Stimulated activated CD4-positive, alpha-beta T cell treated with anti-CD3 and anti-CD28 coated beads, Interleukin-2, amount 100 ng/mL, for 48 hours (primary cell): ENCODE measurements around the gene SYPL1.

Experiments used
- DNase-seq, 2 donors: peaks; one replicate each; pipeline ENCODE4 v3.0.0-alpha.2; 2020

SYPL1 gene

DNA sequence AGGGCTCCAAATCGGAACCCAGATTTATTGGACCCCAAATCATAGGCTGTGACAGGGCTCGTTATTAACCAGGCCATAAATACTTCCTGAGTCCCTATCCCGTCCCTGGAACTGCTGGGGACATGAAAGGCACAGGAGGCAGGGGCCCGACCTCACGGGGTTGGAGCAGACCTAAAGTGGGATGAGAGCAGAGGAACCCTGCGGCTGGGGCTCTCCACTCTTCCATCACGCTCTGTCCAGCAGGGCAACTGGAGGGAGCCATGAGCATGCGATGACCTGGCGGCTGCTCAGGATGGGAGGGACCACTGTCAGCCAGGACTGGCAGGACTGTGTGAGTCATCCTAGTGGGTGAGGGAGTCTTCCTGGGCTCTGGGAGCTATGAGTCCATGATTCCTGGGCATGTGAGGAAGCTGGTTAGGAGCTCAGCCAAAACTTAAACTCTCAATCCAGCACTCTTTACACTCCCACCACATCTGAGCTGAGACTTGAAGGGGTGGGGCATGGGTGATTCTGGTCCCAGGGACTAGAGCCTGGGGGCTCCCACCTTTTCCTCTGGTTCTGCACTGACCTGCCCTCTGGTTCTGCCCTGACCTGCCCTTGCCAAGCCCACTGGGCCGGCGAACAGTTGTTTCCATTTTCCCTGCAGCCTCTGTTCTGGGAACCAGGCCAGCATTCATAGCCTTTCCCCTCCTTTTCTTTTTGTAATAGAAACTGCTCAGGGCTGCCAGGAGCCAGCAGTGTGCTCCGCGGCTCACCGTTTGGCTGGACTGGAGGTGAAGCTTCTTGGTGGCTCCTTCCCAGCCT lies 47.1 kb downstream of the SYPL1 start:
- no peak for DNase-seq

DNA sequence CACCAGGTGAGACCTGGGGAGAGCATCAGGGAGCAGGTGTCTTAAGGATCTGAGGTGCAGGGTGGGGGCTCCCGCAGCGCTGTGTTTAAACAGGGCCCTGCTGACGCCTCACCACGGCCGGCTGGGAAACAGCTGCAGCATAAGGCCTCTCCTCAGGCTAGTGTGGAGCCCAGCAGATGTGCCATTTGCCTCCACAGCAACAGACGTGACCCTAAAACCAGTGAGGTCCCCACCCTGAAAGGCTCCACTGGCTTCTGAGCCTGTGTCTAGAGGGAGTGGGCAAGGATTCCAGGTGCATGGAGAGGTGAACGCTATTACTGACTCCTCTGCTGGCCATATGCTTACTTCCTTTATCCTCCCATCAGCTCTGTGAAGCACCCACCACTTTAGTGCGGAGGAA lies 47.8 kb downstream of the SYPL1 start:
- no peak for DNase-seq

DNA sequence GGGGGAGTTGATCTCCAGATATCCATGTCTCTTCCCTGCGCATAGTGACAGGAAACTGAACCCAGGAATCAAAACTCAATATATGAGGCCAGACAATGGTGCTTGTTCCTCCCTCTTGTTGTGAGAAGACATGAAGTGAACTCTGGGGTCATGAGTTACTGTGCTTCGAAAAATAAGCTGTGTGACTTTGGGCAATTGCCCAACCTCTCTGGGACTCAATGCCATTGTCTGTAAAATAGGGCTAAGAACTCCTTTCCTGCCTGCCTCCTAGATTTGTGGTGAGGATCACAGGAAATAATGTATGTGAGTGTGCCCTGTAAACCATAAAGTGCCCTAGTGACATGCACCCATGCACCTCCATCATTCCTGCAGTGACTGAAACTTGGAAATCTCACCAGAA lies 48.4 kb downstream of the SYPL1 start:
- no peak for DNase-seq

DNA sequence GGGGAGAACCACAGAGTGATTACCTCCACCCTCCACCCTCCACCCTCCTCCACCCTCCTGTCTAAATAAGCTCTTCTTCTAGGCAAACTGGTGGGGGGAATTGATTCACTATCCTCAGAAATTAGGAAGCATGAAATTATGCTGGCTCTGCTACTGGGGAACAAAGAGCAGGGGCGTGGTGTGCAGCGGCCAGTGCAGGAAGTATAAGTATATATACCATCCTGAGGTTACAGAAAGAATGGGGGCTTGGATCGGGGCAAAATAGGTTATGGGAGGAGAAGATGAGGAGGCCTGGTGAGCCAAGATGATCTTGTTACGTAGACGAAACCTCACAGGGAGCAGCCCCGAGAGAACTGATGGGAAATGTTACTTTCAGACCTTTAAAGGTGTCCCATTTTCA lies 49.1 kb downstream of the SYPL1 start:
- DNase-seq, result no peak

DNA sequence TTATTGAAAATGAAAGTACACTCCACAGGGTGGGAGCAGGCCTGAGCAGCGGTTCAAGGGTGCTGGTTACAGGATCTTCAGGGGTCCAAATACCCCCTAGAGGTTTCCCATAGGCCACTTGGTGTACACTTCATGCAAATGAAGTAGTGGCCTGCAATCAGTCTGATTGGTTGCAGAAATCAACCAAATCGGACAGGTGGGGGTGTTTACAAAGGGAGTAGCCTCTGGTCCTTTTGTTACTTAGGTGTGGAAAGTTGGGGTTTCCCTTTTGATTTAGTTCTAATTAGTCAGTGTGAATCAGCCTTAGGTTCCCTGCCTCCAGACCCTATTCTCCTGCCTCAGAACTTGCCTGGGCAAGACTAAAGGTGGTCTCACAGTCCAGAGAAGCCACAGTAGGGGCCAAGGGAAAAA lies 49.6 kb downstream of the SYPL1 start:
- DNase-seq, result no peak

DNA sequence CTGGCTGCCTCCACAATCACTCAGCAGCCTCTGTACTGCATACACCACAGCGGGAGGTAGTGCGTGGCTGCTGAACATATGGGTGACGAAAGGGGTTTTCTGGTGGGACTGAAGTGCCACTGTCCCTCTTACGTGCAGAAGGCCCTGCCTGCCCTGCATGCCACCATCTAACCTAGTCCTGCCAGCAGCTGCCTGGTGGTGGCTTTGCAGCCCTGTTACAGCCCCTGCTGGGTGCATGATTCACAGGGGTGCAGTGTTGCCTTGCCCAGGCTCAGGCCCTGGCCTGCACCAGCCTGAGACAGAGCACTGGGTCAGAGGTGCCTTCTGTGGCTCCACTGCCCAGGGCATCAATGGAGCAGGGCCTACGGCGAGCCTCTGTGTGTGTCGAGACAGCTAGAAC lies 50.1 kb downstream of the SYPL1 start:
- DNase-seq, result no peak

DNA sequence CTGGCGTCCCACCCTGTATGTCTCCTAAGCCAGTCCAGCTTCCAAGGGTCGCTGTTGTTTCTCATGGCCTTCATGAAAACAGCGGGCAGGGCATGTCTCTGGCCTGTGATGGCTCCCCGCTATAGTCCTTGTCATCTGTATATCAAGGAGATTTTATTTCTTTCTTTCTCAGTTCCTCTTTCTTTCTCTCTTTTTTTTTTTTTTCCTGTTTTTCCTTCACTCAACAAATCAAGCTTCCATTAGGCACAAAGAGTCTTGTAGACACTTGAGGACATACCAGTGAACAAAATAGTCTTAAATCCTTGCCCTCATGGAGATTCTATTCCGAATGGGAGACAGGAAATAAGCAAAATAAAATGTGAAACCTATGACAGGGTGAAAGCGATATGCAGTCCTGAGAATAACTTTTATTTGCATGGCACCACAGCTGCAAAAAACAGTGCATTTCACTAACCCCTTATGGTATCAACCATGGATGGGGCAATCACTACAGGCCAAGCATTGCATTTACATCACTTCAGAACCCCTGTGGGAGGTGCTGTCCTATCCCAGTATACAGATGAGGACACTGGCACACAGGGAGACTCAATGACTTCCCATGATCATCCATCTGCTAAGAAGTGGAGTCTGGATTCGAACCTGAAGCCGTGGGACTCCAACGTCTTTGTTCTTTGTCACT lies 50.7 kb downstream of the SYPL1 start:
- no peak for DNase-seq

DNA sequence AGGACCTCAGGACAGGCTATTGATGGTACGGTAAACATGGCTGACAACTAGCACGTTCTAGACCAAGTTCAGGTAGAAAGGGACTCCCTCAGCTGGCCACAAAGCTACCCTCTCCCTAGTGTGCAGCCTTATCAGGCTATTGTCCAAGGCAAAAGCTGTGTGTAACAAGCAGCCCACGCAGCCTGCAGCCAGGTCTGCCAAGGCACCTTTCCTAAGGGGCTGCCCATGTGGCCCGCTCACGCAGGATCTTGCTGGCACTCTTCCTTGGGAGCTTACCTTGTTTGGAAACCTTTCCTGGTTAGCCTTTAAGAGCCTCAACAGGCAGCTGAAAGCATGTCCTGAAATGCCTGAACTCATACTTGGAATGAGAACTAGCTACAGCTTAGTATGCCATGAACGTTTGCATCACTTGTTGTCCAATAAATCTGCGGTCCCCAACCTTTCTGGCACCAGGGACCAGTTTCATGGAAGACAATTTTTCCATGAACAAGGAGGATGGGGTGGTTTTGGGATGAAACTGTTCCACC lies 51.7 kb downstream of the SYPL1 start:
- no peak for DNase-seq

DNA sequence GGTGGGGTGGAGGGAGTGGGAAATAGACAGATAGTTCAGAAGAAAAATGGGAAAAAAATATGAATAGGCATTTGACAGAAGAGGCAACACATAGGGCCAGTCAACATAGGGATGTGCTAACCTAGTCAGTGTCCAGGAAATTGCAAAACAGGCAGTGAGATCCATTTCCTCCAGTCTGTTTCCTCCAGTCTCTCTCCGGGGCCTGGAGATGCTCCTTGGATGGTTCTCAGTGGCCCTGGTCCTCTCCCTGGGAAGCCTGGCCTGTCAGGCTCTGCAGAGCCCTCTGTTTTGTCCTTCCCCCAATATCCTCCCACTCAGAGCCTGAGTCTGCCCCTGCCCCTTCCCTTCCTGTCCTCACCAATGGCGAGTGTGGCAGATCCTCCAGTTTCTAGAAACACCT lies 52.6 kb downstream of the SYPL1 start:
- DNase-seq, result no peak

DNA sequence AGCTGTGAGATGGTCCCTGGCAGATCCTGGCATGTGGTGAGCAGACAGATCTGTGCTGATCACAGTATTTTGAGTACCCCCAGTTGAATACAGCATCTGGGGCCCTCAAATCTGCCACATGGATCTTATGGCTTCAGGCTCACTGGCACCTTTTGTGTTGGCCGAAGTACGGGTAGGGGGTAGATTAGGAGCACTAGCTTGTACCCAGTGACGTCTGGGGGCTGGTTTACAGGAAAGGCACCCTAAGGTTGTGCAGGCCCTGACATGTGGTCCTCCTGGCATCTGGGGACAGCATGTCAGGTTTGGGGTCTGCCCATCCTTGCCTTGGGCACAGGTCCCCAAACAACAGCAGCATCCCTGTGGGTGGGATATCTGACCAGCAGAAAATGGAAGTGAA lies 53.2 kb downstream of the SYPL1 start:
- DNase-seq, result no peak

DNA sequence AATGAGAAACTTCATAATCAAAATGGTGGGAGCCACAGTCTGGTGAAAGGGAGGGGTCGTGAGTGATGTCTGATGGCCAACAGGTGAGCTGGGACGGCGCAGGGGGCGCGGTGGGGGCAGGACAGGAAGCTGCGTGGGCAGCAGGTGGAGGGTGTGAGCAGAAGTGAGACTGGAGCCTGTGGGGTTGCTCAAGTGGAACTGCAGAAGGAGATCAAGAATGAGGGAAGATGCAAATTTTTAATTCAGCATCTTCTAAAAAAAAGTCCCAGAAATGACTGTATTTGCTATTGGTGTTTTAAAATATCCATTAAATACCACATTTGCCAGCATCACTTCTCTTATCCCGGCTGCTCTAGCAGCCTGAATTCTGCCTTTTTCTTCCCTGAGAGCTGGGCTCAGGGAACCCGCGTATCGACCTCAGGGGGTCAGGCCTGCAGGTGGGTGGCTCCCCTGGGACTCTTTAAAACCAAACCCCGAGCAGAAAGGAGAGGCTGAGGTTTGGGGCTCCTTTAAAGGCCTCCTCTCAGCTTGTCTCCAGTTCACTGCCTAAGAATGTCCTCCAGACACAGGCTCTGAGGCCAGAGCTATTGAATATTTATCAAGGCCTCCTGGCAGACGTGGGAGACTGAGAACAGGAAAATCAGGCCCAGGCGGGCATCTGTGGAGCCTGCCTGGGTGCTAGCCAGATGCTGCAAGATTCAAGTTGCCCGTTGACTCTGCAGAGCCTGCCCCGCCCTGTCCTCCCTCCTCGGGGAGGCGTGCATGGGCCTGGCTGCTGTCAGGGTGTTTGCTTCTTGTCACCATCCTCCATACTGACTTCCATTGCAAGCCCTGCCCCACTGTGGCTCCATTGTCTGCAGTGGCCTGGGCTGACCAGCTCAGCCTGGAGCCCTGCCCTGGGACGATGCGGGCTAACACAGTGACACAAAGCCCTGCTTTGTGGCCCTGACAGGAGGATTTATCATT lies 53.9 kb downstream of the SYPL1 start:
- no peak for DNase-seq

DNA sequence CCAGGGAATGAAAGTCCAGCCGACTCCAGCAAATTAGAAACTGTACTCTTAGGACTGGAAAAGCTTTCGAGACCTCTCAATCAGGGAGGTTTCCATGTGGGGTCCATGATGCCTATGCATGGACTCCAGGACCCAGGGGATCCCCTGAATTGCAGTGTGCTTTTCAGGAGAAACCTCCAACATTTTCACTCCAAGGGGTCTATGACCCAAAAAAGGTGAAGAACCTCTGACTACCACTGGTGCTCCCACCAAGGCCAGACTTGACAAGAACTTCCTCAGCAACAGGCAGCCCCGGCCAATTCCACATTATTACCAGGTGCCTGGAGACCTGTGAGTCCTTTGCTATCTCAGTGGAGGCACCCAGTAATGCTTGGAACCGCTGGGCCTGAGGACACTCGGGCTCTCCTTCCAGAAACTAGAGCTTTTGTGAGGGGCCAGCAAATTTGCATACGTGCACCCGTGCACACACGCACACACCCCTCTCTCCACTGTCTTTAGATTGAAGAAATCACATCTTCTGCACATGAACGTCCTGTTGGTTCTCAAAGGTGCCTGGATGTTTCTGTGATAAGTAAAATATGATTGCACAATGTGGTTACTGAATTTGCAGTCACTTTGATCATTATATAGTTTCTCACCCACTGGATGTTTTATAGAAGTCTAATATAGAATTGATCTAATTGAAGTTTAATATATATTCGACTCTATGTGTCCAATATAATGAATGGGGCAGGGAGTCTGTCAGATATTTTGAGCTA lies 54.7 kb downstream of the SYPL1 start:
- no peak for DNase-seq

DNA sequence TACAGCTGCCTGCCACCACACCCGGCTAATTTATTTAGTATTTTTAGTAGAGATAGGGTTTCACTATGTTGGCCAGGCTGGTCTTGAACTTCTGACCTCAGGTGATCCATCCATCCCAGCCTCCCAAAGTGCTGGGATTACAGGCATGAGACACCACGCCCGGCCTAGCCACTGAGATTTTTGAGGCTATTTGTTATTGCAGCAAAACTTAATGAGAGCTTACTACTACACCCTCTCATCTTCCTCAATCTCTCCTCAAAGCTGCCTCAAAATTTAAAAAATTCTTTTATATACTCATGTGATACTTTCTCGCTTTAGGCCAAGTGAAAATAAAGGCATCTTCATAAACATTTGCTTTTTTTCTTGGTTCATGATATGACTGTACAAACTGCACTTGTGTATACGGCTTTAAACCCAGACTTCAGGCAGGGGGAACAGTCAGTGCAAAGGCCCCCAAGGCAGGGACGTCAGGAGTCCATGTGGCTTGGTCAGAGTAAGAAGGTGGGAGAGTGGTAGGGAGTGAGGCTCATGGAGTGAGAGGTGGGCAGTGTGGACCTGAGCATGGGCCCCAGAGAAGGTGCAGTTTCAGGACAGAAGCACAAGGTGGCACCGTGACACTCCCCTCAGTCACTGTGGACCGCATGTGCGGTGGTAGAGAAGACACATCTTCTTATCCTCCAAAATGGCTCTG lies 55.5 kb downstream of the SYPL1 start:
- DNase-seq, result peak; percentile 60 to 61

DNA sequence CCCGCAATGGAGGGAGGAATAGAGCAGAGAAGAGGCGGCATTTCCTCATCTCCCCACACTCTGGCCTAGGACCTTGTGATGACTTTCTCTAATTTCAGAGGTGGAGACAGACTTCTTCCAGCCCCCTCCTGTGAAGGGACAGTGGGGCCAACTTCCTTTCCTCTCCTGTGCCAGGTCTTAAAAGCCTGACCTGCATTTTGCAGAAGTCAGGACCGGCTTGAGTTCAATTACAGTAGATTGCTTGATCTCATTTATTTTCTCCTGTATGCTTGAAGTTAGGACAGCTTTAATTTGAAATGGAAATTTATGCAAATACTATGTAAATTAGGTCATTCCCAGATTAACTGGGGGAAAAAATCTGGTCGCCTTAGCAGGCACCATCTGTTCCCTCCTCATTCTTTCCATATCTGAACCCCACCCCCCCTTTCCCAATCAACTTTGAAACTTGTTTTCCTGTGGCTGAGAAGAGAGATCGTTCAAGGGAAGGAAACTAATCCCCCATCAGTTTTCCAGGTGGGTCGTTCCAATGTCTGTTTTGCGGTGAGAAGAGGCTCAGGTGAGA lies 57.1 kb downstream of the SYPL1 start:
- no peak for DNase-seq

DNA sequence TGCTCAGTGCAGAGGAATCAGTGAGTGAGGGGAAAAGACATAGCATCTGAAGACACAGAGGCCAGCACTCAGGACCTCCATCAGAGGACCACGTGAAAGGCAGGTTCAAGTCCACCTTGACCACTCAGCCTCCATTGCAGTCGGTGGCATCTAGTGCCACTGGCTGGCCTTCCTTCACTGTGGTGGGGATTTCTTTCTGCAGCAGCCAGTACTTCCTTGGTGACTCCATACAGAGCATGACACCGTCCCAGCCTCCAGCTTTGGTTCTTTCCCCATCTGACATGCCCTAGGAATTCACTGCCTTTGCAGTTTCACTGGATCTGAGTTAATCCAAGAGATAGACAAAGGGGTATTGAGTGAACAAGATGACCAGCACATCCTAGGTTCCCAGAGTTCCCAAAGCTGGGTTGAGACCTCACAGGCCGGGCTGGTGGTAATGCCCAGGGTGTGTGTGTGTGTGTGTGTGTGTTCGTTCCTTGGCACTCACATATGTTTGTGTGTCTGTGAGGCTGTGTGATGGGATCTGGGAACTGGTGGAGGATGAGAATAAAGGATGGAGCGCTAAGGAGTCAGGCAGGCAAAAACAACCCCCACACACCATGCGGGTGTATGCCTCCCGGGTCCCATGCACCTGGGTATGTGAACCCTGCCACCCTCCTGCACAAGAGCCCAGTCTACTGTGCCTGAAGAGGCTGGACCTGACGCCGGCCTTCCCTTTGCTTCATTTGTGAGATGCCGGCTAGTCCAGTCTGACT lies 57.8 kb downstream of the SYPL1 start:
- no peak for DNase-seq

DNA sequence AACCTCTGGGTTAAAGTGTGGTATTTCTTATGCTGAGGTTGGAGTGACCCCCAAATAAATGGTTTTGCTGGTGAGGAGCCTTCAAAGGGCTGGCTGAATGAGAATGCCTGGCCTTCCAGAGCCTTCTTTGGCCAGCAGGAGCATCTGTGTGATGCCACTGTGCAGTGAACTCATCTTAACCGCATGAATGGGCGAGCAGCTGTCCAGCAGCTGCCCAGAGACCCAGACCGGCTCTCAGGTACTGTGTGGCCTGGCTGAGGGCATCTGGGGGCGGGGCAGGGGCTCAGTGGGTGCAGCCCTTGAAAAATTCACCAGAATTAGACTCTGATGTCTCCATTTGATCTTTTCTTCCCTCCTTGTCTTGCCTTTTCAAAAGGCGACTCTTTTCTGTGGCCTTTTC lies 59.0 kb downstream of the SYPL1 start:
- no peak for DNase-seq

DNA sequence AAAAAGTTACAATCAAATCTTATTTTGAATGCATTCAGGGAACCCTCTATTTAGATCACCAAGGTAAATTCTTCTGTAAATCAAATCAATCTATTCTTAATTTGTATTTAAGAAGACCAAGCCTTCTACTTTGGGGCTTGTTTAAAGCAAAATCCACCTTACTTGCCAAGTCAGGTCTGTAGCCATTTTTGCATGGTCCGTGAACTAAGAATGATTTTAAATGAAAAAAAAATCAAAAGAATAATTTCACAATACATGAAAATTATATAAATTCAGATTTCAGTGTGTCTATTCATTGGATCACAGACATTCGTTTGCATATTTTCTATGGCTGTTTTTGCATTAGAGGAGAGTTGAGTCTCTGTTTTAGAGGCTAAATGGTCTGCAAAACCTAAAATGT lies 59.4 kb downstream of the SYPL1 start:
- no peak for DNase-seq

DNA sequence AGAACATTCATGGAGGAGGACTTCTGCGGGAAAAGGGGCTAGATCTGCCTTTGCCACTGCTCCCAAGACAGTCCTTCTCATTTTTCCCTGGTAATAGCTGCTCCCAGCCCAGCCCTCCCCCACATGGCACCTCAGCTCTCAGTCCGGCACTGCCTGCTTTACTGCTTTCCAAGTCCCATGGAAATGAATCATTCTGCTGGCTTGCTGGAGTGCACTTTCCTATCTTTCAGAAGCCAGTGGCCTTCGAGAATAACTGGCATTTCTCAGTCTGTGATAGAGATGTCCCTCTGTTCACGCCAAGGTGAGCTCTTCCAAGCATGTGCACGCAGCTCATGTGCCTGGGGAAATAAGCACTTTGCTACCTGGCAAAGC lies 61.4 kb downstream of the SYPL1 start:
- DNase-seq, result no peak

DNA sequence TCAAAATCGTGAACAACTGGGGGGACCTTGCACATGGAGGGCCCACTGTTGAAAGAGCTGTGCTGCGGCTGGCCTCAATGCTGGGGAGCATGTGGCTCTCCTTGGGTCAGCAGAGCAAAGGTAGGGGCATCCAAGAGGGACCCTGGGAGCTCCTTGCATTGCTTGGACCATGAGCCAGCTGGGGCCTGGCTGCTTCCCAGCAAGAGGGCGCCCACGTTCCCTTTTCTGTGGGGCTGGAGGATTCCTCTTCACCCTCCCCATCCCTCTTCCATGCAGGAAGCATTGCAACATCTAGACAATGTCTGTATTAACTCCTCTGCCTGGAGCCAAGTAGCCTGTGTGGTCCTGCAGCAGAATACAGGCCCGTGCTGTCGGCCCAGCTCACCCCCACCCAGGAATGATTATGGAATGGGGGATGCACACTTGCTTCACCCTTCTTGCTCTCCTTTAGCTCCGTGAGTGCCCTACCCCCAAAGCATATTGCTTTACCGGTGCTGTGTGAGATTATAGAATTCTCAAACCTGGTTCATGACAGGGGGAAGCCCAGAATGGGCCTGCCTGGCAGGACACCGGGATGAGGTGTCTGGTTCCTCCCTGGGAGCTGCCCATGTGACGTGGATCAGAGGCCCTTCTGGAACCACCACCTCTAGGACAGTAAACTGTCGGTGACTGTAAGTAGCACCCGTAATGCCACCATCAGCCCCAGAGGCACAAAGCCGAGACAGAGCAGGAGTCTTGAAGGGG lies 61.9 kb downstream of the SYPL1 start:
- DNase-seq, result no peak

DNA sequence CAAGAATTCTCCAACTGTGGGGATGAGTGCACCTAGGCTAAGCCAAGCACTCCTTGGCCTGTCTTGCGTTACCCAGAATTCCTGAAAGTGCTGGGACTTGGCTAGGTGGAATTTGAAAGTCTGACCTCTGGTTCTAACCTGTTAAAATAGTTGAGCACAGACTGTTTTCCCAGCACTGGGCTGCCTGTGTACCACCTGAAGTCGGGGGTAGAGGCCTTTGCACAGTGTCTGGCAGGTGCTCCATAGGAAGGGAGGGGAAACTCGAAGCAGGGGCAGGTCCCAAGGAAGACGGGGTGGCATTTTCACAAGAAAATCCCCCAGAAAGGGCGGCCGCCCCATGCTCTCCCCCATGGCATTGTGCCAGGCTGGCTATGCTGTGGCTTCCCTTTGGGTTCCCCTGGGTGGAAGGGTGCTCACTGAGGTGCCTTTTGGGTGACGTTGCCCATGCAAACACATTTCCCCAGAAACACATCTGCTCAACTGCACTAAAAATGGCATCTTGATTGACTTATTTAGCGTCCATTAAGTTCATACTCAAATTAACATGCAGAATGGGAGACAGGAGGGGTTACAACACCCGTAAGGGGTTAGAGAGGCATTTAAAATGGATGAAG lies 62.9 kb downstream of the SYPL1 start:
- no peak for DNase-seq
